PC-3 (cell line): ENCODE data around the gene ATP4A. TPM values are rescaled to one million over a fixed set of nuclear protein-coding genes. Genes with fewer than 3 reads are reported as not detected.

ENCODE experiments used
- ATAC-seq: fragments of 200-7000 bp; cut with Tn5 transposase; 2 replicates; pipeline ENCODE4 v1.9.1; 2020; ENCODE audit warnings: mild to moderate bottlenecking, moderate library complexity
- BruUV-seq: library from RNA; stranded (reverse); fragments of 400-500 nt; replicated peaks from 2 replicates; lab custom pipeline; 2021; lab: Mats Ljungman, UMichigan
- CTCF ChIA-PET: fragments of 300-600 bp; sonication (Branson Sonifier 250); formaldehyde crosslinking; loops from one replicate; lab custom pipeline; 2022; ENCODE audit warnings: antibody characterized with exemption; lab: Charles Lee
- POLR2A ChIA-PET: fragments of 300-600 bp; sonication (Branson Sonifier 250); formaldehyde crosslinking; loops from one replicate; lab custom pipeline; 2022; ENCODE audit warnings: antibody characterized with exemption; ENCODE audit not compliant: unreplicated experiment; lab: Charles Lee
- DNase-seq: peaks from one replicate; pipeline ENCODE4 v3.0.0-alpha.2; 2015
- H2AFZ ChIP-seq: fragments of 300-600 bp; sonication (generic); 2 replicates; pipeline ENCODE4 v1.6.0; 2016; ENCODE audit warnings: antibody characterized with exemption, low read length
- H3F3A ChIP-seq: fragments of 300-600 bp; sonication (generic); one replicate; pipeline ENCODE4 v1.6.0; 2017; ENCODE audit warnings: antibody characterized with exemption, low read length, control low read depth, mild to moderate bottlenecking; ENCODE audit not compliant: unreplicated experiment
- H3K27ac ChIP-seq: fragments of 300-600 bp; sonication (generic); 2 replicates; pipeline ENCODE4 v1.5.1; 2016; ENCODE audit warnings: mild to moderate bottlenecking, low read length
- H3K27me3 ChIP-seq: fragments of 300-600 bp; sonication (generic); 2 replicates; pipeline ENCODE4 v1.6.1; 2016; ENCODE audit warnings: low read length, mixed read lengths
- H3K36me3 ChIP-seq: fragments of 300-600 bp; sonication (generic); 2 replicates; pipeline ENCODE4 v1.6.1; 2016; ENCODE audit warnings: low read depth, mixed run types, low read length, mixed read lengths
- H3K4me1 ChIP-seq: fragments of 300-600 bp; sonication (generic); 2 replicates; pipeline ENCODE4 v1.5.1; 2016; ENCODE audit warnings: low read length; ENCODE audit not compliant: insufficient read depth
- H3K4me2 ChIP-seq: fragments of 300-600 bp; sonication (generic); 2 replicates; pipeline ENCODE4 v1.6.0; 2016; ENCODE audit warnings: low read length
- H3K4me3 ChIP-seq: fragments of 300-600 bp; sonication (generic); 2 replicates; pipeline ENCODE4 v1.5.1; 2016; ENCODE audit warnings: mild to moderate bottlenecking, low read length, mixed read lengths
- H3K79me2 ChIP-seq: fragments of 300-600 bp; sonication (generic); 2 replicates; pipeline ENCODE4 v1.6.1; 2017; ENCODE audit warnings: low read length, mixed read lengths
- H3K9ac ChIP-seq: fragments of 300-600 bp; sonication (generic); 2 replicates; pipeline ENCODE4 v1.6.0; 2016; ENCODE audit warnings: mild to moderate bottlenecking, low read length
- H3K9me2 ChIP-seq: fragments of 300-600 bp; sonication (generic); replicated peaks from 2 replicates; pipeline ENCODE4 v1.6.1; 2016; ENCODE audit warnings: mixed run types, low read length, mixed read lengths
- H3K9me3 ChIP-seq: fragments of 300-600 bp; sonication (generic); 2 replicates; pipeline ENCODE4 v1.6.1; 2016; ENCODE audit warnings: low read length, mixed read lengths
- H4K20me1 ChIP-seq: fragments of 300-600 bp; sonication (generic); 2 replicates; pipeline ENCODE4 v1.6.1; 2016; ENCODE audit warnings: low read length, mixed read lengths
- EZH2 ChIP-seq: fragments of 300-600 bp; sonication (generic); IDR thresholded peaks from one replicate; pipeline ENCODE4 v1.6.1; 2017; ENCODE audit warnings: antibody characterized with exemption, mild to moderate bottlenecking, low read length; ENCODE audit not compliant: unreplicated experiment
- EZH2phosphoT487 ChIP-seq: fragments of 300-600 bp; sonication (generic); IDR thresholded peaks from 2 replicates; pipeline ENCODE4 v1.6.1; 2018; ENCODE audit warnings: mild to moderate bottlenecking, antibody characterized with exemption, low read length, borderline replicate concordance
- intact Hi-C: fragments of 100-400 bp; cut with micrococcal nuclease; formaldehyde crosslinking; loops from 2 replicates; pipeline ENCODE4 v1.9.0; 2023
- total RNA-seq: library from RNA; depleted of rRNA; stranded (reverse); fragments of >200 nt; gene quantifications from 2 replicates; pipeline ENCODE4 v1.2.3, GENCODE V29; 2014
- TF ChIP-seq, protein P1 (sequence below): fragments of 300-600 bp; sonication (generic); conservative IDR thresholded peaks from 2 replicates; pipeline ENCODE4 v1.5.1; 2017; ENCODE audit warnings: antibody characterized with exemption, low read depth, mild to moderate bottlenecking, low read length

The ATP4A gene
- total RNA-seq, 1 experiment from 2014 or later, result not detected

DNA sequence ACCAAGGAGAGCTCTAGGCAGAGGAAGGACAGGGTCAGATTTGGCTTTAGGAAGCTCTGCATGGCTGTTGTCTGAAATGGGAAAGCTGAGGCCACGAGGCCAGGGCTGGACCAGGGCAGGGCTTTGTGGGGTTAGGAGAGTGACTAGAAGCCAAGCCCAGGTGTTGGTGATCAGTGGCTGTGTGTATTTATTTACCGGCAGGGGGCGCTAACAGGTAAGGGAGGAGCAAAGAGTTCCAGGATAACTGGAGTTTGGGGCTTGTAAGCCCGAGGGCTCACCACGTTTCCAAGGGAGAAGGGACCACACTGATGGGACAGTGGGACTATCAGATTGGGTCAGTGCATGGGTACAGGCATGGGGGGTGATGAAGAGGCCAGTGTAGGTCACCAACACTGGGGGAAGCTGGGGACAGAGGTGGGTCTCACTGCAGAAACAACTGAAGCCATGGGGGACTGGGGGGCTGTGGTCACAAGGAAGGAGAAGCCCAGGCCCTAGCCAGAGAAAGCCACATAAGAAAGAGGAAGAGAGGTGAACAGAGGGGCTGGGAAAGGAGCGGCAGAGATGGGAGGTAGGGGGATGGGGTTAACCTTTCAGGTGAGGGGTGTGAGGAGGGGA, 14.2 kb downstream of the ATP4A start:
- ChIA-PET POLR2A (no interaction called here), CTCF (no interaction called here)
- H2AFZ ChIP-seq, result no peak overlapping the region
- ATAC-seq (no peak), DNase-seq (peak; percentile 65)
- H3K4me2 ChIP-seq, result no peak overlapping the region
- H3K79me2 ChIP-seq, result peaks cover 33% of the 10 kb centered on the region
- H3K9me2 ChIP-seq, result no peaks in the 10 kb centered on the region
- no peaks in the 10 kb centered on the region for H3F3A ChIP-seq
- peaks cover 13% of the 10 kb centered on the region; the same call in 1 of the 2 replicates for H3K4me1 ChIP-seq
- no peak overlapping the region for H3K27ac ChIP-seq
- H3K27me3 ChIP-seq, result no peaks in the 10 kb centered on the region
- no peak overlapping the region for H3K9ac ChIP-seq
- H3K4me3 ChIP-seq, result no peak overlapping the region
- H3K36me3 ChIP-seq, result no peaks in the 10 kb centered on the region
- TF ChIP-seq EZH2phosphoT487 (no peak), EZH2 (no peak)
- TF ChIP-seq, protein P1, sequence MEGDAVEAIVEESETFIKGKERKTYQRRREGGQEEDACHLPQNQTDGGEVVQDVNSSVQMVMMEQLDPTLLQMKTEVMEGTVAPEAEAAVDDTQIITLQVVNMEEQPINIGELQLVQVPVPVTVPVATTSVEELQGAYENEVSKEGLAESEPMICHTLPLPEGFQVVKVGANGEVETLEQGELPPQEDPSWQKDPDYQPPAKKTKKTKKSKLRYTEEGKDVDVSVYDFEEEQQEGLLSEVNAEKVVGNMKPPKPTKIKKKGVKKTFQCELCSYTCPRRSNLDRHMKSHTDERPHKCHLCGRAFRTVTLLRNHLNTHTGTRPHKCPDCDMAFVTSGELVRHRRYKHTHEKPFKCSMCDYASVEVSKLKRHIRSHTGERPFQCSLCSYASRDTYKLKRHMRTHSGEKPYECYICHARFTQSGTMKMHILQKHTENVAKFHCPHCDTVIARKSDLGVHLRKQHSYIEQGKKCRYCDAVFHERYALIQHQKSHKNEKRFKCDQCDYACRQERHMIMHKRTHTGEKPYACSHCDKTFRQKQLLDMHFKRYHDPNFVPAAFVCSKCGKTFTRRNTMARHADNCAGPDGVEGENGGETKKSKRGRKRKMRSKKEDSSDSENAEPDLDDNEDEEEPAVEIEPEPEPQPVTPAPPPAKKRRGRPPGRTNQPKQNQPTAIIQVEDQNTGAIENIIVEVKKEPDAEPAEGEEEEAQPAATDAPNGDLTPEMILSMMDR, result peak; percentile 78
- no TSS peak for BruUV-seq
- H3K9me3 ChIP-seq, result no peaks in the 10 kb centered on the region
- intact Hi-C loops, result loop anchor here (2.0 to 5.0 kb wide), 2 partner anchors 56 to 168 kb away; partner anchors contain the start of gene KMT2B
- no peaks in the 10 kb centered on the region for H4K20me1 ChIP-seq

DNA sequence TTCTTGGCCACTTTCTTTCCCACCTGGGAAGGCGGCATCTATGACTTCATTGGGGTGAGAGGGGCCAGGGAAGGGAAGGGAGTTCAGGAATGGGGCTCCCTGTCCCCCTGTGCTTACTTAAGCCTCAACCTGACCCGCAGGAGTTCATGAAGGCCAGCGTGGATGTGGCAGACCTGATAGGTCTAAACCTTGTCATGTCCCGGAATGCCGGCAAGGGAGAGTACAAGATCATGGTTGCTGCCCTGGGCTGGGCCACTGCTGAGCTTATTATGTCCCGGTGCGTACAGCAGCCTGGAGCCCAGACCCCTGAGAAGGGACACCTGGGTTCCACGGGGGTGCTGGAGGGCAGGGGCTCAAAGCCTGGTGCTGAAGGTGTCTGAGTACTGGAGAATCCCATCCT, 16.9 kb downstream of the ATP4A start:
- DNase-seq, result no peak
- H3K36me3 ChIP-seq, result no peaks in the 10 kb centered on the region
- ChIA-PET CTCF (no interaction called here), POLR2A (no interaction called here)
- no peak for ATAC-seq
- H3K9me2 ChIP-seq, result no peaks in the 10 kb centered on the region
- TF ChIP-seq EZH2phosphoT487 (no peak), EZH2 (no peak)
- TF ChIP-seq, protein P1, result no peak
- H3F3A ChIP-seq, result no peaks in the 10 kb centered on the region
- H3K9ac ChIP-seq, result peak overlapping the region; percentile 97
- no peak overlapping the region for H3K27ac ChIP-seq
- H3K4me1 ChIP-seq, result peaks cover 14% of the 10 kb centered on the region; the same call in 1 of the 2 replicates
- peak overlapping the region; percentile 90 for H3K4me2 ChIP-seq
- no TSS peak for BruUV-seq
- H4K20me1 ChIP-seq, result no peaks in the 10 kb centered on the region
- H3K79me2 ChIP-seq, result peaks cover 40% of the 10 kb centered on the region
- no peak overlapping the region for H2AFZ ChIP-seq
- no peaks in the 10 kb centered on the region for H3K27me3 ChIP-seq
- H3K9me3 ChIP-seq, result no peaks in the 10 kb centered on the region
- intact Hi-C loops, result loop anchor here (5.0 kb wide), 1 partner anchor 171 kb away; the partner anchor contains the start of gene KMT2B
- H3K4me3 ChIP-seq, result peak overlapping the region; percentile 88

DNA sequence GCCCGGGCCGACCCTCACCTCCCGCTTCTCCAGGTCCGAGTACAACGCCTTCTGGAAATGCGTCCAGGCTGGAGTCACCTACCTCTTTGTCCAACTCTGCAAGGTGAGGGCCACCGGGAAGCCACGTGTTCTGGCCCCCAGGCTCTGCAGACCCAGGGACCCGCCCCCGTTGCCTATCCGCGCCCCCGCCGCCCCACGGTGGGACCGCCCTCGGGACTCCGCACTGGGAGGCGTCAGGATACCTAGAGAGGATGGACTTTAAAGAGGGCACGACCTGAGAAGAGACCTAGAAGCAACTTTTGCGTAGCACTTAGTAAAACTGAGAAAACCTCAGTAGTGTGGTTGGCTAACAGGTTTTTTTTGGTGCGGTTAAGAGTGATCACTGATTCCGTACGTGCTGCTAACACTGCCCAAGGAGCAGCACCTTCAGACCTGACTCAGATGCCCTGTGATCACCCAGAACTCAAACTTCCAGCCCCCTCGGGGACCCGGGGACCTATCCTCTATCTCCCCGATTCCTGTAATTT, 17.5 kb downstream of the ATP4A start:
- DNase-seq (peak; percentile 23), ATAC-seq (peak; percentile 68)
- ChIA-PET CTCF (no interaction called here), POLR2A (no interaction called here)
- H3K36me3 ChIP-seq, result no peaks in the 10 kb centered on the region
- H3K4me1 ChIP-seq, result peaks cover 14% of the 10 kb centered on the region; the same call in 1 of the 2 replicates
- H3K4me3 ChIP-seq, result peak overlapping the region; percentile 88
- peak overlapping the region; percentile 29; the same call in 1 of the 2 replicates for H3K27ac ChIP-seq
- TF ChIP-seq EZH2 (no peak), EZH2phosphoT487 (no peak)
- TF ChIP-seq, protein P1, result no peak
- no peaks in the 10 kb centered on the region for H3K27me3 ChIP-seq
- H3K4me2 ChIP-seq, result peak overlapping the region; percentile 90
- TSS peak; percentile 61 for BruUV-seq
- H3F3A ChIP-seq, result no peaks in the 10 kb centered on the region
- peak overlapping the region; percentile 97 for H3K9ac ChIP-seq
- no peaks in the 10 kb centered on the region for H3K9me3 ChIP-seq
- no peaks in the 10 kb centered on the region for H3K9me2 ChIP-seq
- H2AFZ ChIP-seq, result peak overlapping the region; percentile 98
- intact Hi-C loops, result loop anchor here (2.0 to 5.0 kb wide), 2 partner anchors 27 to 171 kb away; partner anchors contain the start of gene KMT2B
- peaks cover 40% of the 10 kb centered on the region for H3K79me2 ChIP-seq
- H4K20me1 ChIP-seq, result no peaks in the 10 kb centered on the region
